HG03039 (cell line): ENCODE measurements around the gene SIGLEC6.

Experiments
- ATAC-seq: cut with Tn5 transposase; IDR thresholded peaks from one replicate; pipeline ENCODE4 v1.9.1; 2021; ENCODE audit warnings: mild to moderate bottlenecking, moderate library complexity; ENCODE audit not compliant: unreplicated experiment

SIGLEC6 gene

GRCh38 chr19:51531349-51532315 is at the start of gene SIGLEC6:
TSS of gene SIGLEC6 (minus strand) at chr19:51531670. CDS start at chr19:51531648, 22 bp downstream.
- peak; percentile 61 for ATAC-seq

GRCh38 chr19:51576850-51577249 is 45.4 kb upstream of the SIGLEC6 start:
- no peak for ATAC-seq

- no peak for ATAC-seq
Measured at GRCh38 chr19:51573331-51573730, 41.9 kb upstream of the SIGLEC6 start.

- no peak for ATAC-seq
Measured at GRCh38 chr19:51572908-51573307, 41.4 kb upstream of the SIGLEC6 start.

GRCh38 chr19:51572410-51572809 is 40.9 kb upstream of the SIGLEC6 start:
- ATAC-seq: no peak

GRCh38 chr19:51571599-51571998 is 40.1 kb upstream of the SIGLEC6 start:
- no peak for ATAC-seq

GRCh38 chr19:51570962-51571575 is 39.6 kb upstream of the SIGLEC6 start, which contains the start of gene ZNF175:
TSS of gene ZNF175 (plus strand) at chr19:51571283. CDS start at chr19:51573330, 2,047 bp downstream.
- ATAC-seq: peak; percentile 71

- no peak for ATAC-seq
Measured at GRCh38 chr19:51568456-51568855, 37.0 kb upstream of the SIGLEC6 start.

GRCh38 chr19:51567583-51567982 is 36.1 kb upstream of the SIGLEC6 start:
- ATAC-seq: no peak

GRCh38 chr19:51566489-51567100 is 35.1 kb upstream of the SIGLEC6 start:
- no peak for ATAC-seq

- no peak for ATAC-seq
Measured at GRCh38 chr19:51565583-51565982, 34.1 kb upstream of the SIGLEC6 start.

- ATAC-seq: no peak
Measured at GRCh38 chr19:51564791-51565190, 33.3 kb upstream of the SIGLEC6 start.

- ATAC-seq: no peak
Measured at GRCh38 chr19:51560339-51560738, 28.9 kb upstream of the SIGLEC6 start.

- no peak for ATAC-seq
Measured at GRCh38 chr19:51559240-51559639, 27.8 kb upstream of the SIGLEC6 start.

- ATAC-seq: no peak
Measured at GRCh38 chr19:51552996-51553725, 21.7 kb upstream of the SIGLEC6 start.

GRCh38 chr19:51552608-51552995 is 21.1 kb upstream of the SIGLEC6 start:
- no peak for ATAC-seq

GRCh38 chr19:51551673-51552432 is 20.4 kb upstream of the SIGLEC6 start:
- ATAC-seq: no peak

GRCh38 chr19:51550848-51551672 is 19.6 kb upstream of the SIGLEC6 start:
- ATAC-seq: no peak
